OCI-LY1 (cell line): ENCODE measurements around the gene HYAL3.

Source experiments
- EZH2 ChIP-seq: fragments of 200-600 bp; sonication (generic), shearing (Covaris generic); IDR thresholded peaks from 2 replicates; pipeline ENCODE4 v1.8.0; 2017; ENCODE audit warnings: borderline replicate concordance, mixed run types, mild to moderate bottlenecking, antibody characterized with exemption, low read length, moderate library complexity, mixed read lengths
- TF ChIP-seq, protein P1 (sequence below): fragments of 200-600 bp; sonication (generic), shearing (Covaris generic); IDR thresholded peaks from 2 replicates; pipeline ENCODE4 v1.5.1; 2017; ENCODE audit warnings: mild to moderate bottlenecking, antibody characterized with exemption, low read length, moderate library complexity, mixed read lengths

DNA sequence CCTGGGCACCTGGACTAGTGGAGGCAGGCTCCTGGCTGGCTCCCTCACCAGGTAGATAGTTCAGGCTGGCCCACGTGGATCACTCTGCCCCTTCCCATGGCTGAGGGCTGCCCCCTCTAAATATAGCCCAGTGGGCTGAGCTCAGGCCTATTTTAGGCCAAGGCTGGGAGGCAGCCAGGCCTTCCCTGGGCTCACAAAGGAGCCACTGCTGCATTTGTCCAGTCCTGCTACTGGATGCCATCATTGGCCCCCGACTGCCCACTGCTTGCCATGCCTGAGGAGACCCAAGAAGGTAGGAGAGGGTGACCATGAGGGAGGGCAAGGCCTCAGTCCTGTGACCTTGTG is 20.4 kb downstream of the HYAL3 start, which contains the start of gene LSMEM2:
- TF ChIP-seq, protein P1, sequence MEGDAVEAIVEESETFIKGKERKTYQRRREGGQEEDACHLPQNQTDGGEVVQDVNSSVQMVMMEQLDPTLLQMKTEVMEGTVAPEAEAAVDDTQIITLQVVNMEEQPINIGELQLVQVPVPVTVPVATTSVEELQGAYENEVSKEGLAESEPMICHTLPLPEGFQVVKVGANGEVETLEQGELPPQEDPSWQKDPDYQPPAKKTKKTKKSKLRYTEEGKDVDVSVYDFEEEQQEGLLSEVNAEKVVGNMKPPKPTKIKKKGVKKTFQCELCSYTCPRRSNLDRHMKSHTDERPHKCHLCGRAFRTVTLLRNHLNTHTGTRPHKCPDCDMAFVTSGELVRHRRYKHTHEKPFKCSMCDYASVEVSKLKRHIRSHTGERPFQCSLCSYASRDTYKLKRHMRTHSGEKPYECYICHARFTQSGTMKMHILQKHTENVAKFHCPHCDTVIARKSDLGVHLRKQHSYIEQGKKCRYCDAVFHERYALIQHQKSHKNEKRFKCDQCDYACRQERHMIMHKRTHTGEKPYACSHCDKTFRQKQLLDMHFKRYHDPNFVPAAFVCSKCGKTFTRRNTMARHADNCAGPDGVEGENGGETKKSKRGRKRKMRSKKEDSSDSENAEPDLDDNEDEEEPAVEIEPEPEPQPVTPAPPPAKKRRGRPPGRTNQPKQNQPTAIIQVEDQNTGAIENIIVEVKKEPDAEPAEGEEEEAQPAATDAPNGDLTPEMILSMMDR = no peak
- no peak for TF ChIP-seq EZH2
